OCI-LY1 (cell line): ENCODE results near the gene ADAM11.

Experiments
- H2AFZ ChIP-seq: fragments of 200-600 bp; sonication (generic), shearing (Covaris generic); 2 replicates; pipeline ENCODE4 v1.6.0; 2014; ENCODE audit warnings: antibody characterized with exemption, mild to moderate bottlenecking, low read length
- H3F3A ChIP-seq: fragments of 200-600 bp; sonication (generic), shearing (Covaris generic); 2 replicates; pipeline ENCODE4 v1.6.0; 2014; ENCODE audit warnings: mild to moderate bottlenecking, antibody characterized with exemption, low read length, moderate library complexity; ENCODE audit not compliant: insufficient read depth
- H3K27ac ChIP-seq: fragments of 200-600 bp; sonication (generic); 2 replicates; pipeline ENCODE4 v1.5.1; 2014; ENCODE audit warnings: low read length, mixed run types, mild to moderate bottlenecking, low read depth; ENCODE audit not compliant: poor library complexity, severe bottlenecking
- H3K27me3 ChIP-seq: fragments of 200-600 bp; sonication (generic); 2 replicates; pipeline ENCODE4 v1.6.0; 2014; ENCODE audit warnings: antibody characterized with exemption, mild to moderate bottlenecking, low read length, moderate library complexity; ENCODE audit not compliant: insufficient read depth
- H3K36me3 ChIP-seq: fragments of 200-600 bp; sonication (generic); 2 replicates; pipeline ENCODE4 v1.6.1; 2014; ENCODE audit warnings: mild to moderate bottlenecking, antibody characterized with exemption, low read length, moderate library complexity, mixed read lengths; ENCODE audit not compliant: insufficient read depth
- H3K4me1 ChIP-seq: fragments of 200-600 bp; sonication (generic); 2 replicates; pipeline ENCODE4 v1.5.1; 2014; ENCODE audit warnings: mild to moderate bottlenecking, low read length, moderate library complexity; ENCODE audit not compliant: insufficient read depth, severe bottlenecking
- H3K4me2 ChIP-seq: fragments of 200-600 bp; sonication (generic), shearing (Covaris generic); 2 replicates; pipeline ENCODE4 v1.6.1; 2014; ENCODE audit warnings: low read length
- H3K4me3 ChIP-seq: fragments of 200-600 bp; sonication (generic); 2 replicates; pipeline ENCODE4 v1.5.1; 2014; ENCODE audit warnings: low read length, low read depth, mild to moderate bottlenecking, mixed read lengths; ENCODE audit not compliant: poor library complexity, severe bottlenecking
- H3K79me2 ChIP-seq: fragments of 200-600 bp; shearing (Covaris generic); 2 replicates; pipeline ENCODE4 v1.6.1; 2016; ENCODE audit warnings: mixed run types, low read length, mixed read lengths; ENCODE audit not compliant: insufficient read depth
- H3K9ac ChIP-seq: fragments of 200-600 bp; sonication (generic), shearing (Covaris generic); 2 replicates; pipeline ENCODE4 v1.6.1; 2014; ENCODE audit warnings: mild to moderate bottlenecking, low read length, mixed read lengths
- H3K9me2 ChIP-seq: fragments of 200-600 bp; sonication (generic), shearing (Covaris generic); 2 replicates; pipeline ENCODE4 v1.6.1; 2014; ENCODE audit warnings: low read depth, mild to moderate bottlenecking, low read length, mixed read lengths
- H3K9me3 ChIP-seq: fragments of 200-600 bp; shearing (Covaris generic); 2 replicates; pipeline ENCODE4 v1.6.1; 2014; ENCODE audit warnings: low read length, mixed read lengths
- H4K20me1 ChIP-seq: fragments of 200-600 bp; sonication (generic), shearing (Covaris generic); 2 replicates; pipeline ENCODE4 v1.6.0; 2016; ENCODE audit warnings: mild to moderate bottlenecking, low read length; ENCODE audit not compliant: insufficient read depth
- CTCF ChIP-seq: fragments of 200-600 bp; sonication (generic), shearing (Covaris generic); IDR thresholded peaks from 2 replicates; pipeline ENCODE4 v1.5.1; 2017; ENCODE audit warnings: mild to moderate bottlenecking, antibody characterized with exemption, low read length, moderate library complexity, mixed read lengths
- EZH2 ChIP-seq: fragments of 200-600 bp; sonication (generic), shearing (Covaris generic); IDR thresholded peaks from 2 replicates; pipeline ENCODE4 v1.8.0; 2017; ENCODE audit warnings: borderline replicate concordance, mixed run types, mild to moderate bottlenecking, antibody characterized with exemption, low read length, moderate library complexity, mixed read lengths

The ADAM11 gene

GRCh38 chr17:44829523-44830358 lies 71.0 kb downstream of the ADAM11 start, which contains the start of gene GJC1:
GJC1 (minus strand) TSS chr17:44830287; CDS start chr17:44805817, 24,470 bp downstream.
- TF ChIP-seq EZH2 (no peak), CTCF (no peak)
- no peaks in the 10 kb centered on the region for H3F3A ChIP-seq
- H3K79me2 ChIP-seq, result peaks cover 43% of the 10 kb centered on the region
- H3K27me3 ChIP-seq, result peaks cover 4% of the 10 kb centered on the region; the same call in 1 of the 2 replicates
- H3K27ac ChIP-seq, result peak within 1 kb of the TSS; percentile 61
- no peaks in the 10 kb centered on the region for H4K20me1 ChIP-seq
- H3K9me2 ChIP-seq, result no peaks in the 10 kb centered on the region
- peak within 1 kb of the TSS; percentile 74 for H3K4me2 ChIP-seq
- peak within 1 kb of the TSS; percentile 84 for H3K4me3 ChIP-seq
- H3K9ac ChIP-seq, result peak within 1 kb of the TSS; percentile 84
- peaks cover 8% of the 10 kb centered on the region; the same call in 1 of the 2 replicates for H3K36me3 ChIP-seq
- peak within 1 kb of the TSS; percentile 76; the same call in 1 of the 2 replicates for H2AFZ ChIP-seq
- H3K9me3 ChIP-seq, result no peaks in the 10 kb centered on the region
- peaks cover 42% of the 10 kb centered on the region for H3K4me1 ChIP-seq

GRCh38 chr17:44830359-44831288 lies 71.8 kb downstream of the ADAM11 start:
- peaks cover 35% of the 10 kb centered on the region for H3K79me2 ChIP-seq
- H3F3A ChIP-seq, result no peaks in the 10 kb centered on the region
- peak overlapping the region; percentile 84 for H3K4me3 ChIP-seq
- no peak overlapping the region for H3K27ac ChIP-seq
- H3K27me3 ChIP-seq, result peaks cover 4% of the 10 kb centered on the region; the same call in 1 of the 2 replicates
- TF ChIP-seq CTCF (no peak), EZH2 (no peak)
- H3K4me1 ChIP-seq, result peaks cover 42% of the 10 kb centered on the region
- H3K4me2 ChIP-seq, result peak overlapping the region; percentile 74
- H2AFZ ChIP-seq, result peak overlapping the region; percentile 76; the same call in 1 of the 2 replicates
- H3K9ac ChIP-seq, result peak overlapping the region; percentile 84
- no peaks in the 10 kb centered on the region for H3K9me2 ChIP-seq
- no peaks in the 10 kb centered on the region for H4K20me1 ChIP-seq
- no peaks in the 10 kb centered on the region for H3K9me3 ChIP-seq
- H3K36me3 ChIP-seq, result peaks cover 8% of the 10 kb centered on the region; the same call in 1 of the 2 replicates

DNA sequence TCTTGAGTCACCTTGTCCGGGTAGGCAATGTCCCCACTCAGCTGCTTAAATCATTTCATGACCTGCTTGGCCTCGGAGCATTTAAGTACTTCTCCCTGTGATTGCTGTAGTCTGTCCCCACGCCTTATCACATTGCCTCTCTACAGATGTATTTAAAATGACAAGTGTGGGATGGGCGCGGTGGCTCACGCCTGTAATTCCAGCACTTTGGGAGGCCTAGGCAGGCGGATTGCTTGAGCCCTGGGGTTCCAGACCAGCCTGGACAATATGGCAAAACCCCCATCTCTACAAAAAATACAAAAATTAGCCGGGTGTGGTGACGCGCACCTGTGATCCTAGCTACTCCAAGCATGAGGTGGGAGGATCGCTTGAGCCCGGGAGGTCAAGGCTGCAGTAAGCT lies 72.6 kb downstream of the ADAM11 start:
- H3K9me3 ChIP-seq, result no peaks in the 10 kb centered on the region
- H3K79me2 ChIP-seq, result peaks cover 29% of the 10 kb centered on the region
- no peak overlapping the region for H3K9ac ChIP-seq
- H2AFZ ChIP-seq, result no peak overlapping the region
- H3K36me3 ChIP-seq, result peaks cover under 1% of the 10 kb centered on the region; the same call in 1 of the 2 replicates
- H3K4me3 ChIP-seq, result no peak overlapping the region
- no peaks in the 10 kb centered on the region for H3F3A ChIP-seq
- H3K27me3 ChIP-seq, result peaks cover 4% of the 10 kb centered on the region; the same call in 1 of the 2 replicates
- no peak overlapping the region for H3K27ac ChIP-seq
- no peak overlapping the region for H3K4me2 ChIP-seq
- no peaks in the 10 kb centered on the region for H4K20me1 ChIP-seq
- peaks cover 35% of the 10 kb centered on the region for H3K4me1 ChIP-seq
- TF ChIP-seq CTCF (no peak), EZH2 (no peak)
- H3K9me2 ChIP-seq, result no peaks in the 10 kb centered on the region
